IMR-90 (cell line): ENCODE measurements around the gene PLA2G12A. TPM values are rescaled to one million over a fixed set of nuclear protein-coding genes. Genes with fewer than 3 reads are reported as not detected.

Experiments used
- ATAC-seq: fragments of 200-7000 bp; cut with Tn5 transposase; 2 replicates; pipeline ENCODE4 v1.9.1; 2020; ENCODE audit warnings: low read depth, mild to moderate bottlenecking, moderate library complexity
- BruUV-seq: library from RNA; stranded (reverse); fragments of 400-500 nt; replicated peaks from 2 replicates; lab custom pipeline; 2021; lab: Mats Ljungman, UMichigan
- CTCF ChIA-PET: fragments of 300-600 bp; formaldehyde crosslinking; extraction: SDS; loops from one replicate; lab custom pipeline; 2021; ENCODE audit warnings: antibody characterized with exemption; lab: Yijun Ruan, JAX
- POLR2A ChIA-PET: fragments of 300-600 bp; sonication (Branson Sonifier 250); formaldehyde crosslinking; loops from one replicate; lab custom pipeline; 2022; ENCODE audit warnings: antibody characterized with exemption; ENCODE audit not compliant: unreplicated experiment; lab: Charles Lee
- DNase-seq: peaks from one replicate; pipeline ENCODE4 v3.0.0; 2013
- H2AFZ ChIP-seq: replicated peaks from 2 replicates; pipeline ENCODE3; 2013; ENCODE audit warnings: low read length, mild to moderate bottlenecking; ENCODE audit not compliant: poor library complexity
- H2AK5ac ChIP-seq: 2 replicates; pipeline ENCODE4 v1.6.1; 2013; ENCODE audit warnings: low read depth, low read length, inconsistent platforms
- H2AK9ac ChIP-seq: replicated peaks from 2 replicates; pipeline ENCODE3; 2013; ENCODE audit warnings: mild to moderate bottlenecking, low read depth, low read length, moderate library complexity; ENCODE audit not compliant: poor library complexity
- H2BK120ac ChIP-seq: 2 replicates; pipeline ENCODE4 v1.6.1; 2013; ENCODE audit warnings: low read depth, low read length, inconsistent platforms
- H2BK15ac ChIP-seq: 3 replicates; pipeline ENCODE4 v1.6.1; 2013; ENCODE audit warnings: low read depth, low read length, inconsistent platforms
- H2BK20ac ChIP-seq: 2 replicates; pipeline ENCODE4 v1.6.1; 2013; ENCODE audit warnings: low read depth, mild to moderate bottlenecking, inconsistent platforms, low read length, moderate library complexity
- H2BK5ac ChIP-seq: 2 replicates; pipeline ENCODE4 v1.6.1; 2013; ENCODE audit warnings: mild to moderate bottlenecking, low read depth, low read length, inconsistent platforms; ENCODE audit not compliant: poor library complexity, severe bottlenecking
- H3K14ac ChIP-seq: replicated peaks from 2 replicates; pipeline ENCODE4 v1.6.1; 2013; ENCODE audit warnings: low read depth, low read length, inconsistent platforms
- H3K18ac ChIP-seq: 2 replicates; pipeline ENCODE4 v1.6.1; 2013; ENCODE audit warnings: low read depth, low read length, control low read depth
- H3K23ac ChIP-seq: 2 replicates; pipeline ENCODE4 v1.6.1; 2013; ENCODE audit warnings: low read depth, low read length, inconsistent platforms
- H3K27ac ChIP-seq: 2 replicates; pipeline ENCODE4 v1.5.1; 2013; ENCODE audit warnings: mild to moderate bottlenecking, control low read depth, low read length; ENCODE audit not compliant: insufficient read depth
- H3K27me3 ChIP-seq: 2 replicates; pipeline ENCODE4 v1.6.1; 2013; ENCODE audit warnings: low read length; ENCODE audit not compliant: control insufficient read depth, insufficient read depth
- H3K36me3 ChIP-seq: 2 replicates; pipeline ENCODE4 v1.6.1; 2013; ENCODE audit warnings: low read length, mixed read lengths; ENCODE audit not compliant: control insufficient read depth, insufficient read depth
- H3K4ac ChIP-seq: 2 replicates; pipeline ENCODE4 v1.6.1; 2013; ENCODE audit warnings: low read depth, low read length, inconsistent platforms
- H3K4me1 ChIP-seq: 2 replicates; pipeline ENCODE4 v1.6.1; 2013; ENCODE audit warnings: low read length, mixed read lengths; ENCODE audit not compliant: control insufficient read depth, insufficient read depth
- H3K4me2 ChIP-seq: 2 replicates; pipeline ENCODE4 v1.6.1; 2013; ENCODE audit warnings: low read depth, mild to moderate bottlenecking, control low read depth, low read length, moderate library complexity
- H3K4me3 ChIP-seq: 2 replicates; pipeline ENCODE4 v1.5.1; 2013; ENCODE audit warnings: low read depth, mild to moderate bottlenecking, control low read depth, low read length, moderate library complexity; ENCODE audit not compliant: insufficient read depth
- H3K56ac ChIP-seq: 2 replicates; pipeline ENCODE4 v1.6.1; 2013; ENCODE audit warnings: low read length, inconsistent platforms; ENCODE audit not compliant: insufficient read depth; ENCODE audit errors: extremely low read depth
- H3K79me1 ChIP-seq, 2 experiments: 2 replicates each; pipeline ENCODE4 v1.6.1; 2013; ENCODE audit warnings: low read length in 2 of 2, inconsistent platforms in 1 of 2, low read depth in 1 of 2
- H3K9ac ChIP-seq: 2 replicates; pipeline ENCODE4 v1.6.1; 2013; ENCODE audit warnings: low read depth, low read length, control low read depth
- H3K9me1 ChIP-seq: 2 replicates; pipeline ENCODE4 v1.6.1; 2013; ENCODE audit warnings: low read length, inconsistent platforms; ENCODE audit not compliant: insufficient read depth
- H3K9me3 ChIP-seq: 2 replicates; pipeline ENCODE4 v1.6.1; 2013; ENCODE audit warnings: low read length; ENCODE audit not compliant: control insufficient read depth, insufficient read depth
- H4K20me1 ChIP-seq: 2 replicates; pipeline ENCODE4 v1.6.1; 2013; ENCODE audit warnings: low read length, inconsistent platforms; ENCODE audit not compliant: insufficient read depth
- H4K5ac ChIP-seq: 2 replicates; pipeline ENCODE4 v1.6.1; 2013; ENCODE audit warnings: mild to moderate bottlenecking, low read depth, low read length, control low read depth
- H4K8ac ChIP-seq, 2 experiments: 2 replicates each; pipeline ENCODE4 v1.6.1; 2013; ENCODE audit warnings: low read depth in 2 of 2, low read length in 2 of 2, control low read depth in 1 of 2, inconsistent platforms in 1 of 2
- H4K91ac ChIP-seq: 2 replicates; pipeline ENCODE4 v1.6.1; 2013; ENCODE audit warnings: low read depth, low read length, inconsistent platforms; ENCODE audit not compliant: insufficient read depth
- RFX5 ChIP-seq: IDR thresholded peaks from 2 replicates; pipeline ENCODE4 v1.8.0; 2012; ENCODE audit warnings: low read depth, mild to moderate bottlenecking, low read length, moderate library complexity
- WGBS, 2 experiments: methylation state at CpG; one replicate each; pipeline versions ENCODE4 v1.1.5 to v1.1.7; 2013; ENCODE audit warnings: missing lambda C conversion rate in 2 of 2; ENCODE audit not compliant: insufficient read length in 1 of 2; ENCODE audit errors: extremely low coverage in 2 of 2; 5-methylcytosine and 5-hydroxymethylcytosine counted together
- dilution Hi-C: fragments of 300-500 bp; cut with HindIII; formaldehyde crosslinking; loops from one replicate; pipeline ENCODE4 v1.14.3; 2018; ENCODE audit warnings: low sequenced_read_pairs; ENCODE audit not compliant: unreplicated experiment
- in situ Hi-C: fragments of 300-500 bp; cut with MboI; formaldehyde crosslinking; loops from 3 replicates; pipeline ENCODE4 v1.14.3; 2019; ENCODE audit warnings: low sequenced_read_pairs, inconsistent platforms, mixed read lengths
- intact Hi-C: fragments of 100-400 bp; cut with micrococcal nuclease; formaldehyde crosslinking; loops from 2 replicates; pipeline ENCODE4 v1.10.0; 2022
- polyA plus RNA-seq, 3 experiments: library from polyadenylated mRNA; depleted of rRNA; stranded (reverse); fragments of >200 nt; gene quantifications; 2 replicates each; pipeline ENCODE4 v1.2.3, GENCODE V29; 2012; ENCODE audit warnings: low replicate concordance in 1 of 3
- total RNA-seq: library from RNA; depleted of rRNA; stranded (reverse); fragments of >200 nt; gene quantifications from 2 replicates; pipeline ENCODE4 v1.2.3, GENCODE V29; 2012

PLA2G12A gene
- total and polyA plus RNA-seq, 2 of the 4 experiments (the other 2 are of a cell fraction): 10.3 to 17.4 TPM

DNA sequence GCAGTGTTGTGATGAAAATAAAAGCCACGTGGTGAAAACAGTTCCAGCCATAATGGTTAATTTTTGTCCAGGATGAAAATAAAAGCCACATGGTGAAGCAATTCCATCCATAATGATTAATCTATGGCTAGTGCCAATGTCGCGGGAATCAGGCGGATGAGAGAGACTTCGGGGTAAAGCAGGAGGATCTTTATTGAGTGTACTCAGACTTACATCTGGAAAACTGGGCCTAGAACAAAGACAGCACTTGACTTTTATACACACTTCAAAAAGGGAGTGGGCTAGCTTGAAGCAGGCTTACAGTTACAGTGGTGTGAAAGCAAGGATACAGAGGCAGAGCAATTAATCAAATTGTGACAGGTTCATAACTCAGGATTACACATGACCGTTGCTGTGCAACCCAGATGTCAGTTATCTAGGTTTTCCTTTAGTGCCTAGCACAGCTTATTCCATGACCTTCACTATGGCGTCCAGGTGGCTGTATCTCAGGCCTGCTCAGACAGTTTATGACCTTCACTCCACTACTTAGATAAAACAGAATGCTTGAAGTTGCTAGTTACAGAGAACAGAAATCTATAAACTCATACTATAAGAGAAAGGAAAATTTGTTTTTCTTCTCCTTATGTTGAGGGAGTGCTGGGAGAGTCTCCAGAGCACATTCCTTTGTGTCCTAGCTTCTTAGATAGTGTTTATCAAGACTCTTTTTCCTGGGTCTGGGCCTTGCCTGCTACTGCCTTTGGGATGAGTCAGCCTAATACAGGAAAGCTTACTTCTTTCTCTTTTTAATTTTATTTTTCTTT lies 5.9 kb upstream of the PLA2G12A start:
- DNase-seq (peak; percentile 50), ATAC-seq (peak; percentile 92)
- H3K36me3 ChIP-seq: no peaks in the 10 kb centered on the region
- H2AFZ ChIP-seq: no peak overlapping the region
- in situ Hi-C loops: no loop called here
- BruUV-seq: no TSS peak
- no peak overlapping the region for H2BK20ac ChIP-seq
- H2BK120ac ChIP-seq: peak overlapping the region; percentile 61
- intact Hi-C loops: no loop called here
- no peak overlapping the region; the same call in 1 of the 2 replicates for H3K23ac ChIP-seq
- no peak overlapping the region for H2AK5ac ChIP-seq
- H4K8ac ChIP-seq: peak overlapping the region; percentile 85 to 86
- dilution Hi-C loops: no loop called here
- H3K9me1 ChIP-seq: no peaks in the 10 kb centered on the region
- peak overlapping the region; percentile 31; the same call in 1 of the 2 replicates for H4K91ac ChIP-seq
- H3K18ac ChIP-seq: peak overlapping the region; percentile 92
- H3K27ac ChIP-seq: peak overlapping the region; percentile 80; the same call in 1 of the 2 replicates
- no peak overlapping the region for H3K4me3 ChIP-seq
- H3K56ac ChIP-seq: no peak overlapping the region
- WGBS, 2 experiments: no CpG with 5 or more reads among the region's 7 CpGs
- peak overlapping the region; percentile 70 for H2BK5ac ChIP-seq
- H3K4me1 ChIP-seq: peaks cover 7% of the 10 kb centered on the region
- ChIA-PET POLR2A (no interaction called here), CTCF (no interaction called here)
- no peaks in the 10 kb centered on the region for H4K20me1 ChIP-seq
- no peaks in the 10 kb centered on the region for H3K27me3 ChIP-seq
- H2BK15ac ChIP-seq: 0 out of 3 replicates have a peak overlapping the region, but pooled peaks have one; percentile 36
- H3K4ac ChIP-seq: peak overlapping the region; percentile 36; the same call in 1 of the 2 replicates
- H3K4me2 ChIP-seq: peak overlapping the region; percentile 65; the same call in 1 of the 2 replicates
- peak overlapping the region; percentile 64; the same call in 1 of the 2 replicates for H3K9ac ChIP-seq
- H4K5ac ChIP-seq: peak overlapping the region; percentile 81
- no peak for TF ChIP-seq RFX5
- no peaks in the 10 kb centered on the region for H3K79me1 ChIP-seq
- no peaks in the 10 kb centered on the region for H3K9me3 ChIP-seq
- peak overlapping the region; percentile 72; the same call in 1 of the 2 replicates for H3K14ac ChIP-seq
- H2AK9ac ChIP-seq: no peak overlapping the region
